GM21526 (cell line): Measurements from ENCODE around the gene KNTC1.
"Not testable (repeated sequence)": the region's sequence is repeated elsewhere in the genome, so short reads cannot be mapped to it uniquely, and the experiment has no call there.

ENCODE experiments used
- ATAC-seq: cut with Tn5 transposase; IDR thresholded peaks from one replicate; pipeline ENCODE4 v1.9.1; 2021; ENCODE audit warnings: moderate library complexity; ENCODE audit not compliant: unreplicated experiment, low FRiP score

Gene KNTC1

DNA sequence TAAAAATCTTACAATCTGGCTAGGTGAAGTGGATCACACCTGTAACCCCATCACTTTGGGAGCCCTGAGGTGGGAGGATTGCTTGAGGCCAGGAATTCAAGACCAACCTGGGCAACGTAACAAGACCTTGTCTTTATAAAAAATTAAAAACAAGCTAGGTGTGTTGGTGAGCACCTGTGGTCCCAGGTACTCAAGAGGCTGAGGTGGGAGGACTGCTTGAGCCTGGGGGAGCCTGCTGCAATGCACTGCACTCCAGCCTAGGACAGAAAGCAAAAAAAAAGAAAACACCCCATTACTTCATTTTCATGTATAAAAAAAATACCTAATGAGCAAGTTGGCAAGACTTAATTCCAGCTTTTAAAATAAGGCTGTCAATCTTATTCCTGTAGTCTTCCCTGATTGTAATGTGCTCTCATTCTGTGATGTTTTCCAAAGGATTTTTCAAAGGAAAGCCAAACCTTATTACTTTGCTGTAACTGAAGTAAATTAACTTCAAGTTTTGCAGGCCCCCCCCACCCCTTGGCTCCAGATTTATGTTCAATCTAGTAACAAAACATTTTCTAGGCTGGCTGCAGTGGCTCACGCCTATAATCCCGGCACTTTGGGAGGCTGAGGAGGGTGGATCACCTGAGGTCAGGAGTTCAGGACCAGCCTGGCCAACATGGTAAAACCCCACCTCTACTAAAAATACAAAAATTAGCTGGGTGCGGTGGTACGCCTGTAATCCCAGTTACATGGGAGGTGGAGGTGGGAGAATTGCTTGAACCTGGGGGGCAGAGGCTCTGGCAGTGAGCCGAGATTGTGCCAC lies 23.1 kb upstream of the KNTC1 start:
- ATAC-seq = no peak

DNA sequence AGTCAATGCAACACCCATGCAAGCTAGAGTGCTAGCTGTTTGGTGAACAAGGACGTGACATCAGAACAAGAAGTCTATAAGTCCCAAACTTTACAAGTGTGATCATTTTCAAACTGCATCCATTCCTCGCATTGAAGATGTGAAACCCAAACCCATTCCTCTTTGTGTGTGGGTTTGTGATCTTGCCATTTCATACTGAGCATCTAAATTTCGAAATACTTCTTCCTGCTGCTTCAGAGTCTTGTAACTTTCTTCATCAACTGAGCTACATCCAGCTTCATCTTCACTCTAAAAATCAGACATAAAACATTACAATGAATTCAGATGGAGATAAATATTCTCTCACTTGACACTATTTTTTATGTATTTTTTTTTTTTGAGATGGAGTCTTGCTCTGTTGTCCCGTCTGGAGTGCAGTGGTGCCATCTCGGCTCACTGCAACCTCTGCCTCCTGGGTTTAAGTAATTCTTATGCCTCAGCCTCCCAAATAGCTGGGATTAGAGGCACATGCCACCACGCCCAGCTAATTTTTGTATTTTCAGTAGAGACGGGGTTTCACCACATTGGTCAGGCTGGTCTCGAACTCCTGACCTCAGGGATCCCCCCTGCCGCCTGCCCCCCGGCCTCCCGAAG lies 21.5 kb upstream of the KNTC1 start:
- ATAC-seq = no peak

- no peak for ATAC-seq
Measured at GRCh38 chr12:122506393-122506938, 20.6 kb upstream of the KNTC1 start.

DNA sequence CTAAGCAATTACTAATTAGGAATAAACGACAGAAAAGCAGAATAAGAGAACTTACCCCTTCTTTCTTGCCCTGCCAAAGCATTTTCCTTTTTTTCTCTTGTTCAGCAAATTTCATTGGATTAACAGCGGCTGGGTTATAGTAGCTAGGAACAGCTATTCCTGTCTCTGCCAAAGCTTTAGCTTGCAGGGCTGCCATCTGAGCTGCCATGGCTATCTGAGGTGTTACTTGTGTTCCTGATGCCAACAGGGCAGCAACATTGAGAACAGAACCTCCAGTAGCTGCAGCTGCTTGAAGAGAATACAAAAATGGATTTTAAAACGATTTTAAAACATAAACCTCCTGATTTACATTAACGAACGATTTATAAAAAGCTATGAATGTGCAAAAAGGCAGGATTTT lies 18.9 kb upstream of the KNTC1 start:
- ATAC-seq = no peak

DNA sequence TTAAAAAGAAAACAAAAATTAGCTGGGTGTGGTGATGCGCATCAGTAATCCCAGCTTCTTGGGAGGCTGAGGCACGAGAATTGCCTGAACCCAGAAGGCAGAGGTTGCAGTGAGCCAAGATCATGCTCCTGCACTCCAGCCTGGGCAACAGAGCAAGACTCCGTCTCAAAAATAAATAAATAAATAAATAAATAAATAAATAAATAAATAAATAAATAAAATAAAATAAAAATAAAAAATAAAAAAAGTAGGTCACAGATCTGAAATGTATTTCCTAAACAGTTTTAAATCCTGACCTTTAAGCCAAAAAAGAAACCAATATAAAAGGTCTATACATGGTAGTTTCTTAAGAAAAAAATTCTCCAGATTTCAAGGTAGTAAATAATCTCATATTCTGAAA lies 14.0 kb upstream of the KNTC1 start:
- not testable (repeated sequence) for ATAC-seq

- no peak for ATAC-seq
Measured at GRCh38 chr12:122513660-122514059, 13.4 kb upstream of the KNTC1 start.

- ATAC-seq = no peak
Measured at GRCh38 chr12:122515275-122515674, 11.8 kb upstream of the KNTC1 start.

- no peak for ATAC-seq
Measured at GRCh38 chr12:122516544-122517361, 10.3 kb upstream of the KNTC1 start.

DNA sequence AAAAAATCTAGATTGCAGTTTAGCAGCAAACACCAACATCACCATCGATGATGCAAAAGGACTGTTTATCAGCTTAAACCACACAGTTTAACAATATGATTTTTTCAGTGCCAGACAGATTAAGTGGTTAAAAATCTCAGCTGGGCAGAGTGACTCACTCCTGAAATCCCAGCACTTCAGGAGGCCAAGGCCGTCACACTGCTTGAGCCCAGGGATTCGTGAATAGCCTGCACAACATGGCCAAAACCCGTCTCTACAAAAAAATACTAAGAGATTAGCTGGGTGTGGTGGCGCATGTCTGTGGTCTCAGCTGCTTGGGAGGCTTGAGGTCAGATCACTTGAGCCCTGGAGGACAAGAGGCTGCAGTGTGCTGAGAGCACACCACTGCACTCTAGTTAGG lies 9.2 kb upstream of the KNTC1 start:
- no peak for ATAC-seq

- no peak for ATAC-seq
Measured at GRCh38 chr12:122518908-122519307, 8.1 kb upstream of the KNTC1 start.

- no peak for ATAC-seq
Measured at GRCh38 chr12:122519418-122519817, 7.6 kb upstream of the KNTC1 start.

- no peak for ATAC-seq
Measured at GRCh38 chr12:122520676-122521075, 6.4 kb upstream of the KNTC1 start.

- no peak for ATAC-seq
Measured at GRCh38 chr12:122523280-122523679, 3.8 kb upstream of the KNTC1 start.

GRCh38 chr12:122523846-122524718 lies 3.0 kb upstream of the KNTC1 start:
- no peak for ATAC-seq

DNA sequence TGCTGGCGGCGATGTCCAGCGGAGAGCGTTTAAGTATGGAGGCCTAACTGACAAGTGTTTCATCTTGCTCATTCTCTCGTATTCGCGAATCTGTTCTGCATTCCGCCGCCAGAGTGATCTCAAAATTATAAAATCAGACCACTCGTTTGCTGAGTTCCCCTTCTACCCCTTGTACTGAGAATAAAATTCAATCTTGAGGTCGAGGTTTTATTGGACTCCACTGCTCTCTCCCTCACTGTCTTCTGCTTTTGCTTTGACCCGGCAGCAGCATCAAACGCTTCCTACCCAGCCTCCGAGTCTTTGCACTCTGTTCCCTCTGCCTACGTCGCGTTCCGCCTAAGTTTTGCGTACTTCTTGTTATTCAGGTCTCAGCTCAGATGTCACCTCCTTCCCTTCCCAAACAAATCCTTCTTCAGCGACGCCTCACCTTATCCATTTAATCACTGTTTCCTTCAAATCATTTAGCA lies 462 bp downstream of the KNTC1 start:
- ATAC-seq = no peak

DNA sequence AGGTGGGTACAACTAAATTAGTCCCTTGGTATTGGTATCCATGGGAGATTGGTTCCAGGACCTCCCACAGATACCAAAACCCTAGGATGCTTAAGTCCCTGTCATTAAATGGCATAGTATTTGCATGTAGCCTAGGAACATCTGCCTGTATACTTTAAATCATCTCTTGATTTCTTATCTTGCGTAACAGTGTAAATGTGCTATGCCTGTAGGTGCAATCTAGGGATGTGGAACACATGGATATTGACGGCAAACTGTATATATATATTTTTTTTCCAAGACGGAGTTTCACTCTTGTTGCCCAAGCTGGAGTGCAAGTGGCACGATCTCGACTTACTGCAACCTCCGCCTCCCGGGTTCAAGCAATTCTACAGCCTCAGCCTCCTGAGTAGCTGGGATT lies 1.5 kb downstream of the KNTC1 start:
- ATAC-seq = no peak

DNA sequence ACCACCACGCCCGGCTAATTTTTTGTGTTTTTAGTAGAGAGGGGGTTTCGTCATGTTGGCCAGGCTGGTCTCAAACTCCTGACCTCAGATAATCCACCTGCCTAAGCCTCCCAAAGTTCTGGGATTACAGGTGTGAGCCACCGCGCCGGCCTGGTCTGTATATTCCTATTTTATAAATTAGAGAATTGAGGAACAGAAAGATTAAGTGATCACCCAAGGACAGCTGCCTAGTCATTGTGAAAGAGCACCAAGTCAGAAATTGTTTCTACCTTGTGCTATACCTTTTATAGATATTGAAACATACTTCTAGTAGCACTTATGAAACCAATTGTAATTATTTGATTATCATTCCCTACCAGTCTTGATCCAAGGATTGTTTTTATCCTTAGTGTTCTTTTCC lies 1.9 kb downstream of the KNTC1 start:
- no peak for ATAC-seq

DNA sequence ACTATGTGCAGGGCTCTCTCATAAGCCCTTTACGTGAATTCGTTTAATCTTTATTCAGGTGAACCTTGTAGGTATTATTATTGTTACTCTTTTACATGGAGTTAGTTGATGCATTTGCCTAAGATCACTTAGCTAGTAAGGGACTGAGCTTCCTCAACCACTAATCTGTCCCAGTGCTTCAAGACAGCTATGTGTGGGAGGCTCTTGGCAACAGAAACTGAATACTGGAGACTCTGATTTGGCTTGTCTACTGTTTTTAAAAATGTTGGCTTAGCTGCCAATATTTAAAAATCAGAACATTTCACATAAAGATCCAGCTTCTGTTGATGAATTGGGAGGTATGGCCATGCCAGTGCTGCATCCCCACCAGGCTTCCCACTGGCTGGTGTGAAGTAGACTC lies 6.8 kb downstream of the KNTC1 start:
- ATAC-seq = no peak

DNA sequence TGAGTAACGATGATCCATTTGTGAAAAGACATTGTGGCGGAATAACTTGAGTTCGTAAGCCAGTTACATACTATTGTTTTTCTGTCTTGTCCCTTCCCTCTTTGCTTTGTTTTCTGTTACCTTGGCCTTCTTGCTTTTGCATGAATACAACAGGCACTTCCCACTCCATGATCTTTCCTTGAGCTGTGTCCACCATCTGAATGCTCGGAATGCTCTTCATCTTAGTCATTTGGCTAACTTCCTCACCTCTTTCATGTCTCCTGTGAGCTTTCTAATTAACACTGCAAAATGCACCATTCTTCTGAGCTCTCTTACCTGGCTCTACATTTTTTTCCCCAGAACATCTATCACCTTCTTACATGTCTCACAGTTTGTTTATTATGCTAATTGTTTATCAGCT lies 10.0 kb downstream of the KNTC1 start:
- ATAC-seq = no peak

DNA sequence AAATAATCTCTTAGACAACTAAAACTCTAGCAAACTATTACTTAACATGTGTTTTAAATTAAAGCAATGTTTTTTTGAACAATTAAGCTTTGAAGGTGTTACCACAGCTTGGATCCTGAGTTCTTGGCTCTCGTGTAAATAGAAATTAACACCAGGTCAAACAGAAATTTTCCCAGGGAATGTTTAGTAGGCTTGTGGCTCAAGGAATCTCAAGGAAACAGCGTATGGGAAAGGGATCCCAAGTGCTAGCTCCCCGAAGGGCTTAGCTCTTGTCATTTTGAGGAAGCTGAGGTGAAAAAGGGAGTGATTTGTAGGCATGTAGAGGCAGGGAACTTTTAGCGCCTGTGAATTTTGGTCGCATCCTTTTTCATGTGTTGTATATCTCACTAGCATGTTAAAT lies 11.4 kb downstream of the KNTC1 start:
- no peak for ATAC-seq
